HCT116 (cell line): ENCODE measurements around the gene PALB2.

ENCODE experiments used
- CTCF ChIP-seq, 3 experiments: fragments of 200-600 bp in 1 of 3; sonication (generic) in 1 of 3; IDR thresholded peaks in 2 of 3; conservative IDR thresholded peaks in 1 of 3; 2 replicates each; pipeline ENCODE4 v1.5.1; 2012 to 2017; ENCODE audit warnings: low read depth in 2 of 3, low read length in 2 of 3, antibody characterized with exemption in 1 of 3, borderline replicate concordance in 1 of 3, control low read depth in 1 of 3, mild to moderate bottlenecking in 1 of 3, mixed read lengths in 1 of 3, mixed run types in 1 of 3, moderate library complexity in 1 of 3; ENCODE audit not compliant: insufficient read depth in 1 of 3
- EZH2phosphoT487 ChIP-seq: fragments of 200-600 bp; IDR thresholded peaks from 2 replicates; pipeline ENCODE4 v1.6.1; 2018; ENCODE audit warnings: antibody characterized with exemption, borderline replicate concordance
- POLR2A ChIP-seq: IDR thresholded peaks from 2 replicates; pipeline ENCODE4 v1.7.0; 2011; ENCODE audit warnings: borderline replicate concordance; ENCODE audit not compliant: insufficient read depth, insufficient read length; ENCODE audit errors: extremely low read depth
- POLR2AphosphoS5 ChIP-seq: IDR thresholded peaks from 2 replicates; pipeline ENCODE4 v1.6.1; 2011; ENCODE audit warnings: mild to moderate bottlenecking, low read depth, low read length, moderate library complexity
- SIN3A ChIP-seq: IDR thresholded peaks from 2 replicates; pipeline ENCODE4 v1.6.1; 2012; ENCODE audit warnings: low read depth
- ZNF274 ChIP-seq: fragments of 200-500 bp; sonication (Bioruptor generic); IDR thresholded peaks from 2 replicates; pipeline ENCODE4 v1.6.1; 2014; ENCODE audit warnings: mild to moderate bottlenecking, low read depth, low read length, inconsistent platforms
- TF ChIP-seq, protein P1 (sequence below): IDR thresholded peaks from 2 replicates; pipeline ENCODE4 v1.6.1; 2012

- TF ChIP-seq POLR2AphosphoS5: no peak
- TF ChIP-seq CTCF (IDR thresholded peaks at IDR 0.05 in 2 of 3, conservative IDR thresholded peaks at IDR 0.05 in 1 of 3; ENCODE audit: borderline replicate concordance in 1 of 3, insufficient read depth in 1 of 3, low read depth in 2 of 3, low read length in 2 of 3): no peak
- TF ChIP-seq EZH2phosphoT487: no peak
- no peak for TF ChIP-seq SIN3A
- no peak for TF ChIP-seq POLR2A
- no peak for TF ChIP-seq ZNF274
- TF ChIP-seq, protein P1, sequence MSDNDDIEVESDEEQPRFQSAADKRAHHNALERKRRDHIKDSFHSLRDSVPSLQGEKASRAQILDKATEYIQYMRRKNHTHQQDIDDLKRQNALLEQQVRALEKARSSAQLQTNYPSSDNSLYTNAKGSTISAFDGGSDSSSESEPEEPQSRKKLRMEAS: no peak
These were observed 41.1 kb upstream of the PALB2 start for GRCh38 chr16:23682181-23682580.
